GM20000 (cell line): ENCODE data around the gene PMEPA1.

ENCODE experiments used
- DNase-seq: peaks from one replicate; pipeline ENCODE4 v3.0.0; 2012; ENCODE audit warnings: low spot score
- CTCF ChIP-seq: IDR thresholded peaks from 2 replicates; pipeline ENCODE4 v1.5.1; 2012; ENCODE audit warnings: mild to moderate bottlenecking, control low read depth; ENCODE audit errors: extremely low read depth, missing control alignments

PMEPA1 gene

GRCh38 chr20:57662456-57663240, 47.2 kb downstream of the PMEPA1 start:
- no peak for TF ChIP-seq CTCF
- DNase-seq = no peak

GRCh38 chr20:57661746-57662455, 47.9 kb downstream of the PMEPA1 start:
- DNase-seq = no peak
- TF ChIP-seq CTCF = no peak

GRCh38 chr20:57660922-57661745, 48.7 kb downstream of the PMEPA1 start:
- DNase-seq = no peak
- TF ChIP-seq CTCF = no peak

- DNase-seq = no peak
- TF ChIP-seq CTCF = no peak
These were observed 49.5 kb downstream of the PMEPA1 start for GRCh38 chr20:57660181-57660921.

- DNase-seq = no peak
- TF ChIP-seq CTCF = no peak
These were observed 50.2 kb downstream of the PMEPA1 start for GRCh38 chr20:57659517-57660180.

GRCh38 chr20:57658833-57659516, 50.8 kb downstream of the PMEPA1 start:
- no peak for DNase-seq
- TF ChIP-seq CTCF = no peak
